Measurements from ENCODE around the gene MSN. TPM values are rescaled to one million over a fixed set of nuclear protein-coding genes. Genes with fewer than 3 reads are reported as not detected.

Gene MSN
- total and polyA plus RNA-seq, 7 experiments from 2014 or later: 267 to 635 (median 445) TPM

DNA sequence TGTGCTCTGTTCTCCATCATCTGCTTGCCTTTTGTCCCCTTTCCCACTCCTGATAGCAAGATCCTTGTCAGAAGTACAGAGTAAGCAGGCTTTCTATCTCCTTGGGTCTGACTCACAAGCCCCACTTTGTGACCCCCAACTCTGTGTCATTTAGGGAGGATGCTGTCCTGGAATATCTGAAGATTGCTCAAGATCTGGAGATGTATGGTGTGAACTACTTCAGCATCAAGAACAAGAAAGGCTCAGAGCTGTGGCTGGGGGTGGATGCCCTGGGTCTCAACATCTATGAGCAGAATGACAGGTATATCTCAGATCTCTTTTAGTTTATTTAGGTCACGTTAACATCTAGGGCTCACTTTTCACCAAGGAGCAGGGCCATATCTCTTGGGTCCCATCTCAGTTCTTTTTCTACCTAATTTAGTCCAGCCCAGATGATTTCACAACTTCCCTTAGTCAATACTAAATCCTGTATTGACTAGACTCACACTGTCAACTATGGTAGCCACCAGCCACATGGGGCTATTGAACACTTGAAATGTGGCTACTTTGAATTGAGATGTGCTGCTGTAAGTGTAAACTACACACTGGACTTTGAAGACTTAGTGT is 64.3 kb downstream of the MSN start:
- ATAC-seq (no peak), DNase-seq (no peak)
- no peak overlapping the region for H3K4me3 ChIP-seq (ENCODE audit: low read length)
- no peaks in the 10 kb centered on the region for H3K27me3 ChIP-seq (ENCODE audit: control insufficient read depth in 2 of 2, insufficient read depth in 2 of 2, low read length in 2 of 2)
- peaks cover 0 to 3% (median 0%) of the 10 kb centered on the region in 11 donors for H3K9me3 Mint-ChIP-seq
- peaks cover 4 to 56% (median 33%) of the 10 kb centered on the region in 5 donors for H3K36me3 Mint-ChIP-seq
- CTCF ChIA-PET: no interaction called here
- intact Hi-C loops (cut with micrococcal nuclease): no loop called here
- peaks cover 0 to 12% of the 10 kb centered on the region in 2 donors for H3K4me1 ChIP-seq (ENCODE audit: control insufficient read depth in 2 of 2, insufficient read depth in 2 of 2, low read length in 2 of 2)
- POLR2A ChIA-PET: no interaction called here
- H3K36me3 ChIP-seq (ENCODE audit: control insufficient read depth in 2 of 3, insufficient read depth in 3 of 3, low read length in 3 of 3): peaks cover 31 to 78% (median 61%) of the 10 kb centered on the region in 3 experiments
- H3K27ac Mint-ChIP-seq: peak overlapping the region in 8 of 9 donors; percentile 11 to 92 (median 70)
- no peak overlapping the region for H3K27ac ChIP-seq (ENCODE audit: low read depth, low read length)
- no peak overlapping the region for H3K4me3 Mint-ChIP-seq
- no peaks in the 10 kb centered on the region for H3K27me3 Mint-ChIP-seq
- no peaks in the 10 kb centered on the region for H3K9me3 ChIP-seq (ENCODE audit: control insufficient read depth in 2 of 3, low read length in 3 of 3)
- H3K4me1 Mint-ChIP-seq: peaks cover 16 to 63% (median 51%) of the 10 kb centered on the region in 7 donors

DNA sequence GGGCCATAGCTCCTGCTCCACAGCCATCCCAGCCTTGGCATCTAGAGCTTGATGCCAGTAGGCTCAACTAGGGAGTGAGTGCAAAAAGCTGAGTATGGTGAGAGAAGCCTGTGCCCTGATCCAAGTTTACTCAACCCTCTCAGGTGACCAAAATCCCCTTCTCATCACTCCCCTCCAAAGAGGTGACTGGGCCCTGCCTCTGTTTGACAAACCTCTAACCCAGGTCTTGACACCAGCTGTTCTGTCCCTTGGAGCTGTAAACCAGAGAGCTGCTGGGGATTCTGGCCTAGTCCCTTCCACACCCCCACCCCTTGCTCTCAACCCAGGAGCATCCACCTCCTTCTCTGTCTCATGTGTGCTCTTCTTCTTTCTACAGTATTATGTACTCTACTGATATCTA is 73.5 kb downstream of the MSN start:
- Histone ChIP-seq H3K4me3 (ENCODE audit: low read length) (no peak overlapping the region), H3K27me3 (ENCODE audit: control insufficient read depth in 2 of 2, insufficient read depth in 2 of 2, low read length in 2 of 2) (no peaks in the 10 kb centered on the region), H3K27ac (ENCODE audit: low read depth, low read length) (no peak overlapping the region), H3K36me3 (ENCODE audit: control insufficient read depth in 2 of 3, insufficient read depth in 3 of 3, low read length in 3 of 3) (peaks cover 19 to 59% (median 30%) of the 10 kb centered on the region in 3 experiments), H3K4me1 (ENCODE audit: control insufficient read depth in 2 of 2, insufficient read depth in 2 of 2, low read length in 2 of 2) (peaks cover 8 to 11% of the 10 kb centered on the region in 2 donors), H3K9me3 (ENCODE audit: control insufficient read depth in 2 of 3, low read length in 3 of 3) (no peaks in the 10 kb centered on the region)
- H3K36me3 Mint-ChIP-seq: peaks cover 13 to 54% (median 39%) of the 10 kb centered on the region in 5 donors
- H3K27me3 Mint-ChIP-seq: no peaks in the 10 kb centered on the region
- intact Hi-C loops (cut with micrococcal nuclease): no loop called here
- POLR2A ChIA-PET: no interaction called here
- CTCF ChIA-PET: no interaction called here
- H3K9me3 Mint-ChIP-seq: peaks cover 0 to 4% (median 0%) of the 10 kb centered on the region in 11 donors
- no peak for DNase-seq
- H3K4me1 Mint-ChIP-seq: peaks cover 11 to 36% (median 31%) of the 10 kb centered on the region in 7 donors
- peak overlapping the region in 6 of 9 donors; percentile 17 to 68 (median 46) for H3K27ac Mint-ChIP-seq
- no peak overlapping the region for H3K4me3 Mint-ChIP-seq
- ATAC-seq: no peak

- Histone ChIP-seq H3K4me3 (ENCODE audit: low read length) (no peak overlapping the region), H3K27ac (ENCODE audit: low read depth, low read length) (no peak overlapping the region), H3K36me3 (ENCODE audit: control insufficient read depth in 2 of 3, insufficient read depth in 3 of 3, low read length in 3 of 3) (peaks cover 13 to 50% (median 27%) of the 10 kb centered on the region in 3 experiments), H3K27me3 (ENCODE audit: control insufficient read depth in 2 of 2, insufficient read depth in 2 of 2, low read length in 2 of 2) (no peaks in the 10 kb centered on the region), H3K9me3 (ENCODE audit: control insufficient read depth in 2 of 3, low read length in 3 of 3) (no peaks in the 10 kb centered on the region), H3K4me1 (ENCODE audit: control insufficient read depth in 2 of 2, insufficient read depth in 2 of 2, low read length in 2 of 2) (peaks cover 8 to 11% of the 10 kb centered on the region in 2 donors)
- H3K4me3 Mint-ChIP-seq: no peak overlapping the region
- H3K36me3 Mint-ChIP-seq: peaks cover 9 to 49% (median 34%) of the 10 kb centered on the region in 5 donors
- ChIA-PET CTCF (no interaction called here), POLR2A (no interaction called here)
- H3K27me3 Mint-ChIP-seq: no peaks in the 10 kb centered on the region
- H3K4me1 Mint-ChIP-seq: peaks cover 17 to 41% (median 38%) of the 10 kb centered on the region in 7 donors
- intact Hi-C loops (cut with micrococcal nuclease): no loop called here
- DNase-seq (no peak), ATAC-seq (no peak)
- H3K27ac Mint-ChIP-seq: peak overlapping the region in 4 of 9 donors; percentile 36 to 68 (median 50)
- H3K9me3 Mint-ChIP-seq: peaks cover 0 to 4% (median 0%) of the 10 kb centered on the region in 11 donors
Observed at GRCh38 chrX:65741823-65742222, 74.4 kb downstream of the MSN start.

DNA sequence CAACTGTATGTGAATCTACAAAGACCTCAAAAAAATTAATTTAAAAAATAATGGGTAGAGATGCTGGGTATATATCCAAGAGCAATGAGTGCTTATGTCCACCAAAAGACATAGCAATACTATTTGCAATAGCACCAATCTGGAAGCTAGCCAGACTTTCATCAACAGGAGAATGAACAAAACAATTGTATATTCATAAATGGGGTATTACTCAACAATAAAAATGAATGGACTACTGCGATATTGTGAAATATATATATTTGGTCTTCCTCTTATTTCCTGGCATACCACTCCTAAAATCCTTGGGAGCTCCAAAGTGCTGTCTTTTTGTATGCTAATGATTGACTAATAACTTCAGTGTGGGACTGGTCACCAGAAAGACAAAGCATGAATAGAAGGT is 77.5 kb downstream of the MSN start:
- Mint-ChIP-seq H3K27ac (peak overlapping the region in 4 of 9 donors; percentile 1 to 77 (median 62)), H3K4me3 (peak overlapping the region in 1 of 10 donors; percentile 35), H3K36me3 (peaks cover 0 to 33% (median 15%) of the 10 kb centered on the region in 5 donors), H3K4me1 (peaks cover 25 to 60% (median 49%) of the 10 kb centered on the region in 7 donors), H3K9me3 (peaks cover 0 to 8% (median 0%) of the 10 kb centered on the region in 11 donors), H3K27me3 (no peaks in the 10 kb centered on the region)
- no peak overlapping the region for H3K4me3 ChIP-seq (ENCODE audit: low read length)
- no peaks in the 10 kb centered on the region for H3K9me3 ChIP-seq (ENCODE audit: control insufficient read depth in 2 of 3, low read length in 3 of 3)
- H3K27ac ChIP-seq (ENCODE audit: low read depth, low read length): no peak overlapping the region
- ATAC-seq (no peak), DNase-seq (no peak)
- ChIA-PET CTCF (interaction anchor here (1.4 kb wide), 1 partner anchor 241 kb away, joined by 3 read pairs; no protein-coding TSS in a partner anchor), POLR2A (no interaction called here)
- peaks cover 8 to 11% of the 10 kb centered on the region in 2 donors for H3K4me1 ChIP-seq (ENCODE audit: control insufficient read depth in 2 of 2, insufficient read depth in 2 of 2, low read length in 2 of 2)
- intact Hi-C loops (cut with micrococcal nuclease): loop anchor here (2.0 to 5.0 kb wide), 2 partner anchors 150 to 242 kb away; no protein-coding TSS in a partner anchor
- no peaks in the 10 kb centered on the region for H3K27me3 ChIP-seq (ENCODE audit: control insufficient read depth in 2 of 2, insufficient read depth in 2 of 2, low read length in 2 of 2)
- peaks cover 0 to 18% (median 5%) of the 10 kb centered on the region in 3 experiments for H3K36me3 ChIP-seq (ENCODE audit: control insufficient read depth in 2 of 3, insufficient read depth in 3 of 3, low read length in 3 of 3)

DNA sequence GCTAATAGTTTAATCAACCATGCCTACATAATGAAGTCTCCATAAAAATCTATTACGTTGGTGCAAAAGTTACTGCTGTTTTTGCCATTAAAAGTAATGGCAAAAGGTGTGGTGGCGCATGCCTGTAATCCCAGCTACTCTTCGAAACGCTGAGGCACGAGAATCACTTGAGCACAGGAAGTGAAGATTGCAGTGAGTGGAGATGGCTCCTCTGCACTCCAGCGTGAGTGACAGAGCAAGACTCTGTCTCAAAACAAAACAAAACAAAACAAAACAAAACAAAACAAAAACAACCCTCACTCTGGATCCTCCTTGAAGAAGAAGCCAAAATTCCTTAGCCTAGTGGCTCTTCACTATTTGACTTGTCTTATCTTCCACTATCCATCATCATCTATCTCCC is 78.0 kb downstream of the MSN start:
- H3K9me3 Mint-ChIP-seq: peaks cover 0 to 8% (median 0%) of the 10 kb centered on the region in 11 donors
- Histone ChIP-seq H3K9me3 (ENCODE audit: control insufficient read depth in 2 of 3, low read length in 3 of 3) (no peaks in the 10 kb centered on the region), H3K4me1 (ENCODE audit: control insufficient read depth in 2 of 2, insufficient read depth in 2 of 2, low read length in 2 of 2) (peaks cover 8 to 11% of the 10 kb centered on the region in 2 donors), H3K4me3 (ENCODE audit: low read length) (no peak overlapping the region), H3K27ac (ENCODE audit: low read depth, low read length) (no peak overlapping the region), H3K36me3 (ENCODE audit: control insufficient read depth in 2 of 3, insufficient read depth in 3 of 3, low read length in 3 of 3) (peaks cover 0 to 14% (median under 1%) of the 10 kb centered on the region in 3 experiments), H3K27me3 (ENCODE audit: control insufficient read depth in 2 of 2, insufficient read depth in 2 of 2, low read length in 2 of 2) (no peaks in the 10 kb centered on the region)
- intact Hi-C loops (cut with micrococcal nuclease): loop anchor here (2.0 to 5.0 kb wide), 2 partner anchors 151 to 242 kb away; no protein-coding TSS in a partner anchor
- H3K27ac Mint-ChIP-seq: peak overlapping the region in 8 of 9 donors; percentile 1 to 77 (median 57)
- peaks cover 25 to 62% (median 48%) of the 10 kb centered on the region in 7 donors for H3K4me1 Mint-ChIP-seq
- ATAC-seq: no peak
- peaks cover 0 to 28% (median 10%) of the 10 kb centered on the region in 5 donors for H3K36me3 Mint-ChIP-seq
- peak in 2 of 9 donors; percentile 19 to 25 for DNase-seq
- POLR2A ChIA-PET: no interaction called here
- H3K4me3 Mint-ChIP-seq: peak overlapping the region in 6 of 10 donors; percentile 0 to 26 (median 8)
- no peaks in the 10 kb centered on the region for H3K27me3 Mint-ChIP-seq
- CTCF ChIA-PET: interaction anchor here (0.7 to 1.4 kb wide), 2 partner anchors 20 to 241 kb away, joined by 3 read pairs; no protein-coding TSS in a partner anchor

DNA sequence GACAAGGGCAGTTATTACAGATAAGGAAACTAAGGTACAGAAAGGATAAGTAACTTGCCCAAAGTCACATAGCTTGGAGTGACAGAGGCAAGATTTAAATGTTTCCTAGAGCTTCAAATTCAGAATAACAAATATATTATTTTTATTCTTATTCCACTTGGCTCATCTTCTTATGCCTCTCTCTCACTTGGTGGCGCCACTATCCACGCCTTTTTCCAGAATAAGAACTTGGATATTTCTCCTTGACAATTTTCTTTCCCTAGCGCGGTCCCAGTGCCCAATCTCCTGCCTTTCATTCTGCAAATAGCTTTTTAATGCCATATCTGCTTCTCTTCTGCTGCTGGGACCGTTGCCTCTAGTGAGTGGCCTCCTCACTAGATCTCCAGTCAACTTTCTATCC is 78.5 kb downstream of the MSN start:
- H3K4me1 ChIP-seq (ENCODE audit: control insufficient read depth in 2 of 2, insufficient read depth in 2 of 2, low read length in 2 of 2): peaks cover 10 to 17% of the 10 kb centered on the region in 2 donors
- H3K27me3 Mint-ChIP-seq: no peaks in the 10 kb centered on the region
- H3K36me3 Mint-ChIP-seq: peaks cover 0 to 27% (median 9%) of the 10 kb centered on the region in 5 donors
- peaks cover 0 to 8% (median 0%) of the 10 kb centered on the region in 3 experiments for H3K36me3 ChIP-seq (ENCODE audit: control insufficient read depth in 2 of 3, insufficient read depth in 3 of 3, low read length in 3 of 3)
- peak overlapping the region in 8 of 9 donors; percentile 7 to 82 (median 58) for H3K27ac Mint-ChIP-seq
- no peaks in the 10 kb centered on the region for H3K27me3 ChIP-seq (ENCODE audit: control insufficient read depth in 2 of 2, insufficient read depth in 2 of 2, low read length in 2 of 2)
- peaks cover 31 to 66% (median 52%) of the 10 kb centered on the region in 7 donors for H3K4me1 Mint-ChIP-seq
- ATAC-seq (no peak), DNase-seq (no peak)
- H3K9me3 ChIP-seq (ENCODE audit: control insufficient read depth in 2 of 3, low read length in 3 of 3): no peaks in the 10 kb centered on the region
- H3K4me3 Mint-ChIP-seq: peak overlapping the region in 5 of 10 donors; percentile 1 to 25 (median 10)
- intact Hi-C loops (cut with micrococcal nuclease): loop anchor here (1.0 to 5.0 kb wide), 3 partner anchors 151 to 241 kb away; no protein-coding TSS in a partner anchor
- peaks cover 0 to 8% (median 0%) of the 10 kb centered on the region in 11 donors for H3K9me3 Mint-ChIP-seq
- H3K4me3 ChIP-seq (ENCODE audit: low read length): no peak overlapping the region
- POLR2A ChIA-PET: no interaction called here
- CTCF ChIA-PET: interaction anchor here (0.7 to 1.4 kb wide), 2 partner anchors 21 to 240 kb away, joined by 3 read pairs; no protein-coding TSS in a partner anchor
- H3K27ac ChIP-seq (ENCODE audit: low read depth, low read length): no peak overlapping the region
